GM18858 (cell line): ENCODE results near the gene SYTL1.
"Not testable (repeated sequence)": the region's sequence is repeated elsewhere in the genome, so short reads cannot be mapped to it uniquely, and the experiment has no call there.

Source experiments
- ATAC-seq: cut with Tn5 transposase; IDR thresholded peaks from one replicate; pipeline ENCODE4 v1.9.1; 2021; ENCODE audit not compliant: unreplicated experiment

Gene SYTL1

DNA sequence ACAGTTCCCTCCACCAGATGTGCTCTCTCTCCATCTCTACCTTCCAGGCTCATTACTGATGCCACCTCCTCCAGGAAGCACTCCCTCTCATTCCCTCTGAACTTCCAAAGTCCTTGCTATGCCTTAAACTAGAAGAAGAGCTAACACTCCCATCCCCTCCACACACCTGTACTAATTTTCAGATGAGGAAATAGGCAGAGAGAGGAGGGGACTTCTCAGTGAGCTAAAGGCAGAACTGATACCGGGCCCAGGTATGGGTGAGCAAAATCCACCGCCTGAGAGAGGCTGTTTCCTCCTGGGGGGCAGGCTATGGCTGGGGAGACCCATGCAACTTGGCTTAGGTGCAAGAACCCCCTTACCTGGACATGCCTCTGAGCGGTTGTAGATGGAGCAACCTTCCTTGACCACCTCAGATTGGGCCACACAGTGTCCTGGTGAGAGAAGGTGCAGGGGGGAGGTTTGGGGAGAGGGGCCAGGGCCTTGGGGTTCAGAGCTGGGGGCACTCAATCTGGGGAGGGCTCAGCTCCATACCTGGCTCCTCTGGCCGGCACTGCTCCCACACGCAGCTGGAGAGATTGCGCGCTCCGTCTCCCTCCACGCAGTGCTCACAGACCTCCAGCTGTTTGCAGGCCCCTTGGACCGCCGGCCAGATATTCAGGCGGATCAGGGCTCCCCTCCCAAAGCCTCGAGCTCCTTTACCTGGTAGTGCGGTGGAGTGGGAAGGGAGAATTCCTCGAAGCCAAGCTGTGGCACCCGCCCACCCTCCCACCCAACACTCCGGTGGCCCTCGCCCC is 40.3 kb downstream of the SYTL1 start:
- no peak for ATAC-seq

DNA sequence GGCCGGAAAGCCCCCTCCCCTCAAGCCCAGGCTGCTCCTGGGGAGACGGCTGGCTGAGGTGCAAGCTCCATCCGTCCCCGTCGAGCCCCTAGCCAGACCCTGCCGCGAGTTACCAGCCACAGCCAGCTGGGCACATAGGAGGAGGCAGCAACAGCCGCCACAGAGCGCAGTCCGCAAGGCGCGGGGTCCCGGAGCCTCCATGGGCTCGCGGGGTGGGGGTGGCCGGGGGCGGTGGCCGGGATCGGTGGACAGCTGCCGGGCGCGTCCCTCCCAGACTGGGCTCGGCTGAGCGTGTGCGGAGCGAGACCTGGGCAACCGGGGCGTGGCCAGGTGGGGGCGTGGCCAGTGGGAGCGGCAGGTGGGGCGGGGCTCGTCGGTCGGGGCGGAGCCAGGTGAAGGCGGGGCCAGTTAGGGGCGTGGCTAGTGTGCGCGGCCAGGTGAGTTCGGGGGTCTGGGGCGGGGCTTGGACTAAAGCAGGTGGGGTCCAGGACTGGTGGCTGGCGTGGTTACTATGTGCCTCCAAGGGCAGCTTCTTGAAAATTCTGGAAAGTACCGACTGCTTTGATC is 41.3 kb downstream of the SYTL1 start, which contains the start of gene CD164L2:
Gene CD164L2 (minus strand): TSS at position 295 of the 567 bp plus-strand sequence. CDS start 94 bp downstream, at position 201.
- ATAC-seq = no peak

DNA sequence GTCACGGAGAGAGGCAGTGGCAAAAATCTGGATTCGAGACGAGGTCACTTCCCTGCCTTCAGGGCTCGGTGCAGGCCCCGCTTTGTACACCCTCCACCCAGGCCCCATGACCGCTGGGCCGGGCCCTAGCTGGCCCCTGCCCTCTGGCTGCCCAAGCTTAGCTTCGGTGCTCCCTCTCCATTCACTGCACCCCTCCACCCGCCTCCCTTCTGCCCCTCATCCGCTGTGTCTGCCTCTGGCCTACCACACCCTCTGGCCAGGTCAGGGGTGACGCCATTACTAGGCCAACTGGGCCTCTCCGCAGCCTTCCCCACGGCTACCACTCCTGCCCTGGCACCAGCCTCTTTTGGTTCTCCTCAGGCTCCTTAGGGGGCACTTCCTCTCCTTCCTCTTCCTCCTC is 41.8 kb downstream of the SYTL1 start:
- no peak for ATAC-seq

DNA sequence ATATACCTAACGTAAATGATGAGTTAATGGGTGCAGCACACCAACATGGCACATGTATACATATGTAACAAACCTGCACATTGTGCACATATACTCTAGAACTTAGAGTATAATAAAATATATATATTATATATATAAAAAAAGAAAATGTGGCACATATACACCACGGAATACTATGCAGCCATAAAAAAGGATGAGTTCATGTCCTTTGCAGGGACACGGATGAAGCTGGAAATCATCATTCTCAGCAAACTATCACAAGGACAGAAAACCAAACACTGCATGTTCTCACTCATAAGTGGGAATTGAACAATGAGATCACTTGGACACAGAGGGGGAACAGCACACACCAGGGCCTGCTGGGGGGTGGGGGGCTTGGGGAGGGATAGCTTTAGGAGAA is 43.0 kb downstream of the SYTL1 start:
- ATAC-seq = not testable (repeated sequence)

DNA sequence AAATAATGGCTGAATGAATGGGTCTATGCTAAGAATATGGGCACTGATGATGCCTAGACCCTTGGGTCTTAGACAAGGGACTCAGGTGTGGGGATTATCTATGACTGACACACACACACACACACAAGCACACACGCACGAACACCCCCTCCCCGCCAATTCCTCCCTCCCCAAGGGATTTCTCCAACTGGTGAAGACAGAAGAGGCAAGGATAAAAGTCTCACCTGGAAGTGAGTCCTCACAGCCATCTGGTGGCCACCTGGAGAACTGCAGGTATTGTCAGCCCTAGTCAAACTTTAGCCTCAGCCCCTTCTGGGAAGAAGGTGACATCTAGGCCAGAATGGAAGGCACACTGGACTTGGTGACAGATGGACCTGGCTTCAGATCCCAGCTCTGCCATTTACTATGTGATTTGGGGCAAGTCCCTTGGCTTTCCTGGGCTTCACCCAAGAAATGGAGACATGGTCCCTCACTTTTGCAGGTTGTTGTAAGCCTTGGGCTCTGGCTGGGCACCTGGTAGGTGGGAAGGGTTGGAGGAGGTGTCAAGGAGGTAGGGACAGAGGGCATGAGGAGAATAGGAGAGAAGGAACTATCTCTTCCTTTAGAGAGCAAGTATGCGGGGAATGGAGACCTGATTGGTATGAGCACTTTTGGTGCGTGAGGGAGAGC is 46.6 kb downstream of the SYTL1 start:
- no peak for ATAC-seq

DNA sequence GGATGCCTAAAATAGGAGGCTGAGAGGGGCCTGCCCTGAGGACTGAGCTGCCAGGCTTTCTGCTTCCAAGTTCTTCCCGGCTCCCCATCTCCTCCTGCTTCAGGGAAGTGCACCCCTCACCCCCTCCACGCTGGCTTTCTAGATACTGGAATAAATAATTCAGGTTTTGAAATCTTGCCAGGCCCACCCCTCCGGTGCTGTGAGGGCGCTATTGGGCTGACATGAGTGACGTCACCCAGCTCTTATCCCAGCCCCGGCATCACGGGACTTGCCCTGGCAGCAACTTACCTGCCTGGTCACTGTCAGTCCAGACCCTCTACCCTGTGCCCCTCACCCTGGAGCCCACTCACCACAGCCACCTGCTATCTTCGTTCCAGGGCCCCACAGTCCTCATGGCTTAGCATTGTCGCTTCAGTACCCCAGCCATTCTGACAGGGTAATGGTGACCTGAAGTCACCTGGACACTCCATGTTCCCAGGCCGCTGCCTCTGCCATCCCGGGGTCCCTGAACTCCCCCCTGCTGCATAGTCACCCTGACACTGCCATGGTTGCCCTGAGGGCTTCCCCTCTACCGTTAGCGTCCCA is 49.8 kb downstream of the SYTL1 start:
- no peak for ATAC-seq

DNA sequence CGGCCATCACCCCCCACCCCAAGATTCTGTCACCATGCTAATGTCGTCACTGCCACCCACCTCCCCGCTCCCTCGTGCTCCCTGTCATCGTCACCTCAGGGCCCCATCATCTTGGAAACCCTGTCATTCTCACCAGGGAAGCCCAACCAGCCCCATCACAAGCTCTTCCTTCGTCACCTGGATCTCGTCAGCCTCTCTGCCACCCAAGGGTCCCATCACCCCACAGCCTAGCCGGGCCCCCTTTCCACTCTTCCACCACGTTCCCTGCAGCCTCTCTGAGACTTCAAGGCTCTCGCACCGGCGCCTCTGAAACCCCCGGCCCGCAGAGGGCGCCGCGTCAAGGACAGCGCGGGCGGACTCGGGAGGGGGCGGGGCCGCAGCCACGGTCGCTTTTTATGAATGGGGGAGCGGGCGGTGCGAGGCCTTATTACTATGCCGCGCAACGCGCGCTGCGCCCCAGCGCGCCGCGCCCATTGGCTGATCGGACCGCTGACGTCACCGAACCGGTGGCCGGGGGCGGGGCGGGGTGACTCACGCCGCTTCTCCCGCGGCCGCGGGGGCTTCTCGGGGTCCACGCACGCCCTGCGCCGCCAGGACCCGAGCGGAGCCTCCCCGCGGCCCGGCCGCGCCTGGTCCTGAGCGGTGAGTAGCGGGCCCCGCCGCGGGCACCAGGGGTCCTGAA is 50.4 kb downstream of the SYTL1 start, which contains the start of gene GPR3:
Gene GPR3 (plus strand): TSS at position 527 of the 682 bp plus-strand sequence. CDS start 1,177 bp downstream, outside the sequence.
- peak; percentile 52 for ATAC-seq

DNA sequence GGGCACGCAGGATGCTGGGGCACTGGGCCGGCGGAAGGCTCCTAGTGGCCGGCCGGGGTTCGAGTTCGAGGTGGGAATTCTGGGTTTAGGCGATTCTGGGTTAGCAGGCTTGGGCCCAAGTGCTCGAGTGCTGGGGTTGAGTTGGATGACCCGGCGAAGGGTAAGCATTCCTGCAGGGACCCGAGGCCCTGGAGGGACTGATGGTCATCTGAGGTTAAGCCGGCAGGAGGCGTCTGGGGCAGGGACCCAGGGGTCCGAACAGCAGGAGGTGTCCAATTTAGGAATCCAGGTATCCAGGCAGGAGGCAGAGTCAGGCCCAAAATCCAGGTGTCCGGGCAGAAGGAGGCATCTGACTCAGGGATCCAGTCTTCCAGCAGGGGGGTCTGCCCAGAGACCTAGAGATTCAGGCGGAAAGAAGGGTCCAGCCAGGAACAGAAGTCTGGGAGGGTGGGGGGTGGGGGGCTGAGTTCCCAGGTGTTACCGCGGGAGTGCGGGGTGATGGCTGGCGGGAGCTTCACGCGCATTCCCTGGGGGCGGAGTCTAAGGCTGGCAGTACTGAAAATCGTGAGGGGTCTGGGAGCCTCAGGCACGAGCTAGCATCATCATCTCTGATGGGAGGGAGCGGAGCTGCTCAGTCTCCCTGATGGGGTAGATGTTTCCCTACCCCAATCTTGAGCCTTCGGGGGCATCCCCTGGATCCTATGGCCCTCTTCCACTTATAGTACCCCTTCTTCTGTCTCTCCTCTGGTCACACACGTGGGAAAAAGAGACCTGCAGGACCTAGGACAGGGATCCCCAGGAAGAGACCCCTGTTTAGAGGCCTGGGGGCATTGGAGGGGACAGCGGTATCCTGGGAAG is 51.2 kb downstream of the SYTL1 start:
- ATAC-seq = peak; percentile 13

DNA sequence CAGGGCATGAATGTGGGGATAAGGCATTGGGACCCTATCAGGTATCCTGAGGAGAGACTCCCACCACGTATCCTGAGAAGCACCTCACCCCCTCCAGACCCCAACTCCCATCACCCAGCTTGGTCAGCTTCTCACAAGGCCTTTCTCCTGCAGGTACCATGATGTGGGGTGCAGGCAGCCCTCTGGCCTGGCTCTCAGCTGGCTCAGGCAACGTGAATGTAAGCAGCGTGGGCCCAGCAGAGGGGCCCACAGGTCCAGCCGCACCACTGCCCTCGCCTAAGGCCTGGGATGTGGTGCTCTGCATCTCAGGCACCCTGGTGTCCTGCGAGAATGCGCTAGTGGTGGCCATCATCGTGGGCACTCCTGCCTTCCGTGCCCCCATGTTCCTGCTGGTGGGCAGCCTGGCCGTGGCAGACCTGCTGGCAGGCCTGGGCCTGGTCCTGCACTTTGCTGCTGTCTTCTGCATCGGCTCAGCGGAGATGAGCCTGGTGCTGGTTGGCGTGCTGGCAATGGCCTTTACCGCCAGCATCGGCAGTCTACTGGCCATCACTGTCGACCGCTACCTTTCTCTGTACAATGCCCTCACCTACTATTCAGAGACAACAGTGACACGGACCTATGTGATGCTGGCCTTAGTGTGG is 51.9 kb downstream of the SYTL1 start:
- ATAC-seq = no peak

DNA sequence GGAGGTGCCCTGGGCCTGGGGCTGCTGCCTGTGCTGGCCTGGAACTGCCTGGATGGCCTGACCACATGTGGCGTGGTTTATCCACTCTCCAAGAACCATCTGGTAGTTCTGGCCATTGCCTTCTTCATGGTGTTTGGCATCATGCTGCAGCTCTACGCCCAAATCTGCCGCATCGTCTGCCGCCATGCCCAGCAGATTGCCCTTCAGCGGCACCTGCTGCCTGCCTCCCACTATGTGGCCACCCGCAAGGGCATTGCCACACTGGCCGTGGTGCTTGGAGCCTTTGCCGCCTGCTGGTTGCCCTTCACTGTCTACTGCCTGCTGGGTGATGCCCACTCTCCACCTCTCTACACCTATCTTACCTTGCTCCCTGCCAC is 52.4 kb downstream of the SYTL1 start:
- no peak for ATAC-seq

DNA sequence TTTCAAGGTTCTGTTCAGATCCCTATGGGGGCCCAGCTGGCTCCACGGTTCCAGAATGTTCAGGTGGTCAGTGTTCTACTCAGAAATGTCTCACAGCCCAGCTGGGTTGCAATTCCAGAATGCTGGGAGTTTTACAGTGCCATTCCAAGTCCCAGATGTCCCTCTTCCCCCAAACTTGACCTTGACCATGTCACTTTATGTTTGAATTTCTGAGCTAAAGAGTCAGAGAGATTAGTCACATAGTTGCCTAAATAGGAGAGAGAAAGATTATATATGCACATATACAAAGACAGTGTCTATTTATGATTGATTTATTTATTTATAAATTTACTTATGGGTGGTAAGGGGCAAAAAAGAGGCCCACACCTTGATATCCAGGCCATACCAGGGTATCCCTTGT is 53.1 kb downstream of the SYTL1 start:
- ATAC-seq = no peak

DNA sequence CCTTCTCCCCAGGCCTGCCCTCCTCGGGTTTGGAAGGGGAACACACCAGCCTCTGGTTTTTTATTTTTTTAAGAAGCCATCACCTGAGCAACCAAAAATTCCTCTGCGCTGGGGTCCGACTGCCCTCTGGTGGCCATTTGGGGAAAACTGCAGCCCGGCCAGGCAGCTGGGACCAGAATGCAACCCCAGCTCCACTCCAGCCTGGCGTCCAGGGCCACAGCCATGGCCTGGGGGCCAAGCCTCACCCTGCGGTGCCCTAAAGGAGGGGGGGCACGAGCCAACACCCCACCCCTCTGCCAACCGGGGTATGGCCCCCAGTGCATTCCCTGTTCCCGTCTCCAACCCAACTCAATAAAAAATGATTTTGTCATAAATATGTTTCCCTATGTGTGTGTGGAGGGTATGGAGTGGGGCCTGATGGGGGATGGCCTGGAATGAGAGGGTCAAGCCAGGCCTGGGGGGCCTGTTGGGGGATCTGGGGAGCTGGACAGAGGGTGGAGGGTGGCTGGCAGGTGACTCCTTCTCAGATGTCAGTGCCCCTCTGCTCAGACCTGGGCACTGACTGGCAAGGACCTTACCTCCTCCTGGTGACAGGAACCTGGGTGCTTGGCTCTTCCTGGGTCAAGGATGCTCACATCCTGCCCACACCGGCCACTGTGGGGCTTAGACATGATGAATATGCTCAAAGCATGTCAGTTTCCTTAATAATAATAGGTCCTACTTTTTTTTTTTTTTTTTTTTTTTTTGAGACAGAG is 53.8 kb downstream of the SYTL1 start:
- ATAC-seq = no peak

DNA sequence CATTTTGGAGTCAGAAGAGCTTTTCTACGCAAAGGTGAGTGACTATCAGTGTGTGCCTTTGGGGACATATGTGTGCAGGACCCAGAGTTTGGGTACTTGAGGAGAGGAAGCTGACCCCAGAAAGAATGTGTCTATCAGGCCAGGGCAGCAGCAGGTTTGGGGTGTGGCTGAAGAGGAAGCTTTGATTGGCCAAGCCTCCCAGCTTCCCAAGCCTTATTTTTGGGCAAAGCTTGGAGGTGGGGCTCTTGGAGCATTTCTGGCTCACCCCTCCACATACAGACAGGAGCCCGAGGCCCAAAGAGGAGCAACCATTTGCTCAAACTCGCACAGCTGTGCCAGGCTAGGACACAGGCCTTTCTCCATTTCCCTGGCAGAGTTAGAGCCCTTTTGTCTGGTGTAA is 55.3 kb downstream of the SYTL1 start:
- no peak for ATAC-seq

DNA sequence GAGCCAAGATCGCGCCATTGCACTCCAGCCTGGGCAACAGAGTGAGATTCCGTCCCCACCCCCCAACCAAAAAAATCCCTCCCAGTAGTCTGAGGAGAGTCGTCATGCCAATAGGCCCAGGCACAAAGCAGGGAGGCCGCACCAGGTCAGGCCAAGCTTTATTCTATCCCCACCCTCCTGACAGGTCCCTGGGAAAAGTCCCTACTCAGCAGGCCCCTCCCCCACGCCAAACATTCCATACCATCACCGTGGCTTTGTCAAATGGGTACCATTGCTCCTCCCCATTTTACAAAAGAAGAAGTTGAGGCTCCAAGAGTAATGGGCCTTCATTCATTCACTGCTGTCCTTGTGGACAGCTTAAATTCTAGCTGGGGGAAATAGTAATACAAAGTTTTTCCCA is 55.9 kb downstream of the SYTL1 start:
- ATAC-seq = no peak

DNA sequence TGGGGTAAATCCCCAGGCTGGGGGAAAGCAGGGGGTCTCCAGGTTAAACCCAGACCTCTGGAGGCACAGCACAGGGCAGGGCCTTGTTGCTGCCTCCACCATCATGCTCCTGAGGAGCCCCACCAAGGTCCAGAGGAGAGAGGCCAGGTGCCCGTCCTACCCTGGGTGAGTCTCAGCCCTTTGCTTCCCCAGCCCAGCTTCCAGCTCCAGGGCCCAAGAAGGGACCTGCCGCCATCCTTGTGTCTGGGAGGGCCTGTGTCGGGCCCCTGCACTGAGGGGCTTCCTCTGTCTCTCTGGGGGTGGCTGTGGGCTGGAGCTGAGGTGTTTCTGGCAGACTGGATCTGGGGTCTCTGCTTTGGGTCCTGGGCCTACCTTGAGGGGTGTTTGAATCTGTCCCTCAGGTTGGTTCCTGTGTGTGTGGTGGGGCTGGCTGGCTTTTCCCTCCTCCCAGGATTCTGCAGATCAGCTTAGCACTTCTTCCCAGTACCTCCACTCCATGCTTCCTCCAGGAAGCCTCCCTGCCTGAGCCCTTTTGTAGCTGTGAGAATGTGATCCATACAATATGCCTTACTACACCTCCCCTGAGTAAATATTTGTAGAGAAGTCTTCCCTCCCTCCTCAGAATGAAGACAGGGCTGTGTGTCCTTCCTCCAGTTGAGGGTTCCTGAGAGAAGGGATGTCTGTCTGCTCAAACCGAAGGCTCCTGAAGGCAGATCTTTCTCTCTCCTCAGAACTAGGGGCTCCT is 56.8 kb downstream of the SYTL1 start:
- no peak for ATAC-seq

DNA sequence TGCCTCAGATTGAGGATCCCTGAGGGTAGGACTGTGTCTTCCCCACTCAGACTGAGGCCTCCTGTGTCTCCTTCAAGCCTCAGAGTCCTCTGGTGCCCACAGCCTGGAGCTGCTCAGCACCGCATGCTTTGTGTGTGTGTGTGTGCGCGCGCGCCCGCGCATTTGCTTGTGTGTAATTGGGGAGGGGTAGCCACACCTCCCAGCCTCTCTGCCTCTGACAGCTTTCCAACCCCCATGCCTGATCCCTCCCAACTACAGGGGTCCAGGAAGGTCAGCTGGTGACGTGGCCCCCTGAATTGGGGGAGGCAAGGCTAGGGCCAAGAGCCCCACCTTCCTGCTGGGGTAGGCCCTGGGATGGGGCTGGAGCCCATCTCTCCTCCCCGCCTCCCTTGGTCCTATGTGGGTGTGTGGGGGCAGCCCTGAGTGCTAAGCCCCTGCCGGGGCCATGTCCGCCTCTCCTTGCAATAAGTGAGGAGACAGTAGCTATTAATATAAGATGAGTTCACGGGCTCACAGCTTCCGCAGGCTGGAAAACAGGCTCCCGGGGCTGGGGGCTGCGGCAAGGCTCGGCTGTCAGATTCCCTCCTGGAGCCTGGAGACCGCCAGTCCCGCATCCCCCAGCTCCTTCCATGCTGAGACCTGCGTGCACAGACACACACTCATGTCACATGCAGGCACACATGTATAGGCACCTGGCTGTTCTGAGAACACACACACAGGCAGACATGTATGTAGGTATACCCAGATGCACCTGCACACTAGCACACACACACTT is 57.6 kb downstream of the SYTL1 start:
- no peak for ATAC-seq
